KMS-11 (cell line): ENCODE data around the gene AHRR.

Experiments
- H2AFZ ChIP-seq: fragments of 200-600 bp; sonication (generic); 2 replicates; pipeline ENCODE4 v1.6.1; 2016; ENCODE audit warnings: antibody characterized with exemption, mixed run types, low read depth
- H3K27ac ChIP-seq: fragments of 200-600 bp; sonication (generic); 2 replicates; pipeline ENCODE4 v1.6.1; 2016; ENCODE audit warnings: mild to moderate bottlenecking, mixed run types
- H3K27me3 ChIP-seq: fragments of 200-600 bp; sonication (generic); 2 replicates; pipeline ENCODE4 v1.6.1; 2017; ENCODE audit warnings: mild to moderate bottlenecking, low read depth, mixed run types, moderate library complexity; ENCODE audit not compliant: insufficient read depth
- H3K36me3 ChIP-seq: fragments of 200-600 bp; sonication (generic); 2 replicates; pipeline ENCODE4 v1.6.1; 2017; ENCODE audit warnings: mild to moderate bottlenecking, mixed run types; ENCODE audit not compliant: insufficient read depth
- H3K4me1 ChIP-seq: fragments of 200-600 bp; sonication (generic); 2 replicates; pipeline ENCODE4 v1.6.1; 2016; ENCODE audit warnings: mild to moderate bottlenecking, low read depth, mixed run types; ENCODE audit not compliant: poor library complexity, severe bottlenecking
- H3K4me2 ChIP-seq: fragments of 200-600 bp; sonication (generic); 2 replicates; pipeline ENCODE4 v1.7.0; 2016; ENCODE audit warnings: mild to moderate bottlenecking, mixed run types
- H3K4me3 ChIP-seq: fragments of 200-600 bp; sonication (generic); IDR thresholded peaks from 2 replicates; pipeline ENCODE4 v1.6.1; 2017; ENCODE audit warnings: low read depth, low read length, mixed read lengths; ENCODE audit not compliant: insufficient read depth
- H3K79me2 ChIP-seq: fragments of 200-600 bp; sonication (generic); 2 replicates; pipeline ENCODE4 v1.6.1; 2016; ENCODE audit warnings: low read depth, mixed run types; ENCODE audit not compliant: insufficient read depth
- H3K9ac ChIP-seq: fragments of 200-600 bp; sonication (generic); 2 replicates; pipeline ENCODE4 v1.6.1; 2016; ENCODE audit warnings: mild to moderate bottlenecking, mixed run types
- H4K20me1 ChIP-seq: fragments of 200-600 bp; sonication (generic); 2 replicates; pipeline ENCODE4 v1.6.1; 2016; ENCODE audit warnings: mild to moderate bottlenecking, mixed run types; ENCODE audit not compliant: insufficient read depth
- CTCF ChIP-seq: fragments of 200-600 bp; sonication (generic); conservative IDR thresholded peaks from 2 replicates; pipeline ENCODE4 v1.6.1; 2017; ENCODE audit warnings: low read depth, mild to moderate bottlenecking, antibody characterized with exemption, low read length, moderate library complexity, mixed read lengths

AHRR gene

GRCh38 chr5:431711-432050 lies 110.2 kb downstream of the AHRR start:
- Histone ChIP-seq H3K4me1 (no peaks in the 10 kb centered on the region), H3K27me3 (no peaks in the 10 kb centered on the region), H4K20me1 (no peaks in the 10 kb centered on the region), H3K4me2 (no peak overlapping the region), H2AFZ (no peak overlapping the region), H3K36me3 (no peaks in the 10 kb centered on the region), H3K9ac (no peak overlapping the region), H3K27ac (no peak overlapping the region), H3K4me3 (no peak overlapping the region), H3K79me2 (no peaks in the 10 kb centered on the region)
- TF ChIP-seq CTCF, result no peak

- no peaks in the 10 kb centered on the region for H3K36me3 ChIP-seq
- no peaks in the 10 kb centered on the region for H4K20me1 ChIP-seq
- no peak overlapping the region for H3K4me3 ChIP-seq
- H3K79me2 ChIP-seq, result no peaks in the 10 kb centered on the region
- no peaks in the 10 kb centered on the region for H3K27me3 ChIP-seq
- H3K27ac ChIP-seq, result no peak overlapping the region
- H3K4me2 ChIP-seq, result no peak overlapping the region
- no peak overlapping the region for H3K9ac ChIP-seq
- H3K4me1 ChIP-seq, result no peaks in the 10 kb centered on the region
- TF ChIP-seq CTCF, result no peak
- H2AFZ ChIP-seq, result no peak overlapping the region
Observed at GRCh38 chr5:432201-432927, 110.8 kb downstream of the AHRR start.

- H3K9ac ChIP-seq, result no peak overlapping the region
- H3K27ac ChIP-seq, result no peak overlapping the region
- H3K4me3 ChIP-seq, result no peak overlapping the region
- H3K79me2 ChIP-seq, result no peaks in the 10 kb centered on the region
- H3K4me1 ChIP-seq, result no peaks in the 10 kb centered on the region
- no peak overlapping the region for H3K4me2 ChIP-seq
- TF ChIP-seq CTCF, result no peak
- no peaks in the 10 kb centered on the region for H3K27me3 ChIP-seq
- H3K36me3 ChIP-seq, result no peaks in the 10 kb centered on the region
- H4K20me1 ChIP-seq, result no peaks in the 10 kb centered on the region
- H2AFZ ChIP-seq, result no peak overlapping the region
Observed at GRCh38 chr5:432928-433791, 111.6 kb downstream of the AHRR start.

- H3K36me3 ChIP-seq, result no peaks in the 10 kb centered on the region
Observed at GRCh38 chr5:433836-434235, 112.3 kb downstream of the AHRR start.

More at GRCh38 chr5:433836-434235, 112.3 kb downstream of the AHRR start:
- no peak overlapping the region for H3K9ac ChIP-seq
- H2AFZ ChIP-seq, result no peak overlapping the region
- no peak for TF ChIP-seq CTCF
- no peaks in the 10 kb centered on the region for H3K79me2 ChIP-seq
- no peak overlapping the region for H3K4me2 ChIP-seq
- no peaks in the 10 kb centered on the region for H4K20me1 ChIP-seq
- no peaks in the 10 kb centered on the region for H3K27me3 ChIP-seq
- no peaks in the 10 kb centered on the region for H3K4me1 ChIP-seq
- H3K27ac ChIP-seq, result no peak overlapping the region
- no peak overlapping the region for H3K4me3 ChIP-seq
